HEK293 (cell line): Measurements from ENCODE around the gene CHRM2.

Source experiments
- PRDM1 ChIP-seq: fragments of 450-650 bp; formaldehyde crosslinking; IDR thresholded peaks from 2 replicates; pipeline ENCODE4; 2016; ENCODE audit warnings: missing biosample characterization, missing genetic modification characterization
- TCF7L2 ChIP-seq: IDR thresholded peaks from 2 replicates; pipeline ENCODE4 v1.6.1; 2011; ENCODE audit warnings: low read depth, mild to moderate bottlenecking, inconsistent platforms, low read length, moderate library complexity, borderline replicate concordance
- YY1 ChIP-seq: fragments of 450-650 bp; formaldehyde crosslinking; IDR thresholded peaks from 2 replicates; pipeline ENCODE4 v1.5.1; 2018; ENCODE audit warnings: missing biosample characterization, missing genetic modification characterization
- ZNF274 ChIP-seq, 2 experiments: fragments of 200-500 bp in 1 of 2; fragments of 450-650 bp in 1 of 2; sonication (Bioruptor generic) in 1 of 2; formaldehyde crosslinking in 1 of 2; IDR thresholded peaks; 2 replicates each; pipeline versions ENCODE4 v1.5.1 to v1.6.1; 2014 to 2016; ENCODE audit warnings: borderline replicate concordance in 1 of 2, inconsistent platforms in 1 of 2, low read length in 1 of 2, missing biosample characterization in 1 of 2, missing genetic modification characterization in 1 of 2
- ZNF404 ChIP-seq: fragments of 450-650 bp; formaldehyde crosslinking; IDR thresholded peaks from 2 replicates; pipeline ENCODE4 v1.5.1; 2017; ENCODE audit warnings: missing biosample characterization, missing genetic modification characterization
- ZNF530 ChIP-seq: fragments of 450-650 bp; formaldehyde crosslinking; IDR thresholded peaks from 2 replicates; pipeline ENCODE4 v1.5.1; 2016; ENCODE audit warnings: low read depth, missing biosample characterization, missing genetic modification characterization
- ZNF549 ChIP-seq: fragments of 450-650 bp; IDR thresholded peaks from 2 replicates; pipeline ENCODE4 v1.5.1; 2018; ENCODE audit warnings: missing biosample characterization, missing genetic modification characterization, mild to moderate bottlenecking, inconsistent platforms, moderate library complexity
- ZSCAN30 ChIP-seq: fragments of 450-650 bp; IDR thresholded peaks from 2 replicates; pipeline ENCODE4 v1.5.1; 2018; ENCODE audit warnings: missing biosample characterization, mild to moderate bottlenecking, missing genetic modification characterization, moderate library complexity
- TF ChIP-seq, protein P1 (sequence below): fragments of 450-650 bp; formaldehyde crosslinking; IDR thresholded peaks from 2 replicates; pipeline ENCODE4 v1.5.1; 2016; ENCODE audit warnings: missing biosample characterization, missing genetic modification characterization
- TF ChIP-seq, protein P2 (sequence below): fragments of 450-650 bp; formaldehyde crosslinking; IDR thresholded peaks from 2 replicates; pipeline ENCODE4 v1.5.1; 2017; ENCODE audit warnings: missing biosample characterization, missing genetic modification characterization
- TF ChIP-seq, protein P3 (sequence below): fragments of 450-650 bp; formaldehyde crosslinking; IDR thresholded peaks from 2 replicates; pipeline ENCODE4 v1.5.1; 2016; ENCODE audit warnings: missing biosample characterization, missing genetic modification characterization
- TF ChIP-seq, protein P4 (sequence below): fragments of 450-650 bp; formaldehyde crosslinking; IDR thresholded peaks from 2 replicates; pipeline ENCODE4 v1.5.1; 2016; ENCODE audit warnings: missing biosample characterization, missing genetic modification characterization, low read depth

DNA sequence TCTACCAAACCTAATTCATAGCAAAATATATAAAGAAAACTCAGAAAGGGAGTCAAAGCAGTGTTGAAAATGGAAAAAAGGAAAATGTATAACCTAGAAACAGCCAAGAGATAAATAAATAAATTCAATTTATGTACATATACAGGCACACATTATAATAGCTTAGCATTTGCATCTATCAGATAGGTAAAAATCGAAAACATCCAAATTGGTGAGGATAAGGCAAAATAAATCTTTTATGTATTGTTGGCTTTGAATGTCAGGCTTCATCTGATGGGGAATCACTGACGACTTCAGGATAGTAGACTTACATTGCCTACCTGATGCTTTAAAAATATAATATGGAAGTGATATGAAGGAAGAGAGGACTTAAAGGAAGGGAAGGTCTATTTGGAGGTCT, 20.6 kb upstream of the CHRM2 start:
- TF ChIP-seq, protein P1, sequence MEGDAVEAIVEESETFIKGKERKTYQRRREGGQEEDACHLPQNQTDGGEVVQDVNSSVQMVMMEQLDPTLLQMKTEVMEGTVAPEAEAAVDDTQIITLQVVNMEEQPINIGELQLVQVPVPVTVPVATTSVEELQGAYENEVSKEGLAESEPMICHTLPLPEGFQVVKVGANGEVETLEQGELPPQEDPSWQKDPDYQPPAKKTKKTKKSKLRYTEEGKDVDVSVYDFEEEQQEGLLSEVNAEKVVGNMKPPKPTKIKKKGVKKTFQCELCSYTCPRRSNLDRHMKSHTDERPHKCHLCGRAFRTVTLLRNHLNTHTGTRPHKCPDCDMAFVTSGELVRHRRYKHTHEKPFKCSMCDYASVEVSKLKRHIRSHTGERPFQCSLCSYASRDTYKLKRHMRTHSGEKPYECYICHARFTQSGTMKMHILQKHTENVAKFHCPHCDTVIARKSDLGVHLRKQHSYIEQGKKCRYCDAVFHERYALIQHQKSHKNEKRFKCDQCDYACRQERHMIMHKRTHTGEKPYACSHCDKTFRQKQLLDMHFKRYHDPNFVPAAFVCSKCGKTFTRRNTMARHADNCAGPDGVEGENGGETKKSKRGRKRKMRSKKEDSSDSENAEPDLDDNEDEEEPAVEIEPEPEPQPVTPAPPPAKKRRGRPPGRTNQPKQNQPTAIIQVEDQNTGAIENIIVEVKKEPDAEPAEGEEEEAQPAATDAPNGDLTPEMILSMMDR (tag by site-specific recombination), result no peak
- TF ChIP-seq PRDM1 (tag by site-specific recombination) (no peak), ZNF274 (IDR thresholded peaks at IDR 0.05; ENCODE audit: low read length) (no peak), ZNF274 (tag by site-specific recombination; IDR thresholded peaks at IDR 0.05; ENCODE audit: borderline replicate concordance) (no peak), ZNF404 (tag by site-specific recombination) (no peak), ZNF530 (no peak), YY1 (no peak), ZSCAN30 (tag by site-specific recombination) (no peak), ZNF549 (no peak), TCF7L2 (no peak)
- TF ChIP-seq, protein P2, sequence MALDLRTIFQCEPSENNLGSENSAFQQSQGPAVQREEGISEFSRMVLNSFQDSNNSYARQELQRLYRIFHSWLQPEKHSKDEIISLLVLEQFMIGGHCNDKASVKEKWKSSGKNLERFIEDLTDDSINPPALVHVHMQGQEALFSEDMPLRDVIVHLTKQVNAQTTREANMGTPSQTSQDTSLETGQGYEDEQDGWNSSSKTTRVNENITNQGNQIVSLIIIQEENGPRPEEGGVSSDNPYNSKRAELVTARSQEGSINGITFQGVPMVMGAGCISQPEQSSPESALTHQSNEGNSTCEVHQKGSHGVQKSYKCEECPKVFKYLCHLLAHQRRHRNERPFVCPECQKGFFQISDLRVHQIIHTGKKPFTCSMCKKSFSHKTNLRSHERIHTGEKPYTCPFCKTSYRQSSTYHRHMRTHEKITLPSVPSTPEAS, result no peak
- TF ChIP-seq, protein P3, sequence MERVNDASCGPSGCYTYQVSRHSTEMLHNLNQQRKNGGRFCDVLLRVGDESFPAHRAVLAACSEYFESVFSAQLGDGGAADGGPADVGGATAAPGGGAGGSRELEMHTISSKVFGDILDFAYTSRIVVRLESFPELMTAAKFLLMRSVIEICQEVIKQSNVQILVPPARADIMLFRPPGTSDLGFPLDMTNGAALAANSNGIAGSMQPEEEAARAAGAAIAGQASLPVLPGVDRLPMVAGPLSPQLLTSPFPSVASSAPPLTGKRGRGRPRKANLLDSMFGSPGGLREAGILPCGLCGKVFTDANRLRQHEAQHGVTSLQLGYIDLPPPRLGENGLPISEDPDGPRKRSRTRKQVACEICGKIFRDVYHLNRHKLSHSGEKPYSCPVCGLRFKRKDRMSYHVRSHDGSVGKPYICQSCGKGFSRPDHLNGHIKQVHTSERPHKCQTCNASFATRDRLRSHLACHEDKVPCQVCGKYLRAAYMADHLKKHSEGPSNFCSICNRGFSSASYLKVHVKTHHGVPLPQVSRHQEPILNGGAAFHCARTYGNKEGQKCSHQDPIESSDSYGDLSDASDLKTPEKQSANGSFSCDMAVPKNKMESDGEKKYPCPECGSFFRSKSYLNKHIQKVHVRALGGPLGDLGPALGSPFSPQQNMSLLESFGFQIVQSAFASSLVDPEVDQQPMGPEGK (tag by site-specific recombination), result no peak
- TF ChIP-seq, protein P4, sequence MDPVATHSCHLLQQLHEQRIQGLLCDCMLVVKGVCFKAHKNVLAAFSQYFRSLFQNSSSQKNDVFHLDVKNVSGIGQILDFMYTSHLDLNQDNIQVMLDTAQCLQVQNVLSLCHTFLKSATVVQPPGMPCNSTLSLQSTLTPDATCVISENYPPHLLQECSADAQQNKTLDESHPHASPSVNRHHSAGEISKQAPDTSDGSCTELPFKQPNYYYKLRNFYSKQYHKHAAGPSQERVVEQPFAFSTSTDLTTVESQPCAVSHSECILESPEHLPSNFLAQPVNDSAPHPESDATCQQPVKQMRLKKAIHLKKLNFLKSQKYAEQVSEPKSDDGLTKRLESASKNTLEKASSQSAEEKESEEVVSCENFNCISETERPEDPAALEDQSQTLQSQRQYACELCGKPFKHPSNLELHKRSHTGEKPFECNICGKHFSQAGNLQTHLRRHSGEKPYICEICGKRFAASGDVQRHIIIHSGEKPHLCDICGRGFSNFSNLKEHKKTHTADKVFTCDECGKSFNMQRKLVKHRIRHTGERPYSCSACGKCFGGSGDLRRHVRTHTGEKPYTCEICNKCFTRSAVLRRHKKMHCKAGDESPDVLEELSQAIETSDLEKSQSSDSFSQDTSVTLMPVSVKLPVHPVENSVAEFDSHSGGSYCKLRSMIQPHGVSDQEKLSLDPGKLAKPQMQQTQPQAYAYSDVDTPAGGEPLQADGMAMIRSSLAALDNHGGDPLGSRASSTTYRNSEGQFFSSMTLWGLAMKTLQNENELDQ (tag by site-specific recombination), result no peak
